Middle frontal gyrus (tissue), 1 donor: ENCODE data around the gene GAD1.

ENCODE experiments used
- DNase-seq: peaks from one replicate; pipeline ENCODE4 v3.0.0-alpha.2; 2015; ENCODE audit warnings: low spot score; ENCODE audit errors: extremely low spot score

Gene GAD1

GRCh38 chr2:170845343-170845742 lies 28.7 kb downstream of the GAD1 start:
- no peak for DNase-seq

DNA sequence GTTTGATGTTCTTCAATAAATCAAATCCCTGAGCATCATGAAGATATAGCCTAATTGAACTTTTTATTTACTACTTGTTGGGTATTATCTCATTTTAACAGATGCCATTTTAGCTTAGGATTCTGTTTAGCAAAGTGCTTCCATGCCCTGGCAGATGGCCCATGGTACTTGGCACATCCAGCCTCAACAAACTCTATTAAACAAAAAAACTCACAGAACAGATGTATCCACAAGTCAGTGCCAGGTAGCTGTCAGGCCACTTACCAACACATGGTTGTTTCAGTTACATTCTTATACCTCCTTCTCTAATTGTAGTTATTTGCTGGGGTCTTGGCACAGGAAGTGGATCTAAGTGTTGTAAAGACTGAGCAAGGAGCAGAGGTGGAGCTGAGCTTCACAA lies 29.6 kb downstream of the GAD1 start:
- DNase-seq, result no peak

DNA sequence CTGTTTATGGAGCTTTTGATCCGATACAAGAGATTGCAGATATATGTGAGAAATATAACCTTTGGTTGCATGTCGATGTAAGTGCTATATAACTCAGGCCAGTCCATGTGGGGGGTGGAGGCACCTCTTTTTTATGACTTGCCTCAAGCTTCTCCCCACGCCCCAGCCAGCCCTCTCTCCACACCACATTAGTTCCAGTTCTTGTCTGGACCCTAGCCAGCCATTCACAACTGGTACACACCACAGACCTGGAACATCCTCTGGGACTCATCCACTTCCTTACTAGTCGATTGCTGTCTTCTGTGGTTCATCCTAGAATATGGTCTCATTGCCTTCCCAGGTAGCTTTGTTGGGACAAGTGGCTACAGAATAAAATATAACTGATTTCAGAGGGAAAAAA lies 31.0 kb downstream of the GAD1 start:
- DNase-seq, result no peak

DNA sequence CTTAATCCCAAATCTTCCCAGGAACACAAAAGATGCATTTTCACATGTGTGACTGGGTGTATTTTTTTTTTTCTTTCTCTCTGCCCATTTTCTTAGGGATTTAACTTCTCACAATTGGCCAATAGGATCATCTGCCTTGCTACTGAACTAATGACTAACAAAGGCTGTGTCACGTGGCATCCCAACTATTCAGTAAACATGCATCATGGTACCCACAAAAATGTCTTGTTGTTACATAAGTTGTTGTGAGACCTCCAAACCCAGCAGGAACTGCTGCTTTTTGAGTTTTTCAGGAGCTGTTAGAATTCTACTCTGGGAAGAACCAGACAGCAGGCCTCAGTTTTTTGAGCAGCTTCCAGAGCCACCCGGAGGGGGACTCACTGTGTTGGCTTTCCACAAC lies 31.9 kb downstream of the GAD1 start:
- no peak for DNase-seq

- DNase-seq, result no peak
These were observed 33.6 kb downstream of the GAD1 start for GRCh38 chr2:170850251-170850650.

DNA sequence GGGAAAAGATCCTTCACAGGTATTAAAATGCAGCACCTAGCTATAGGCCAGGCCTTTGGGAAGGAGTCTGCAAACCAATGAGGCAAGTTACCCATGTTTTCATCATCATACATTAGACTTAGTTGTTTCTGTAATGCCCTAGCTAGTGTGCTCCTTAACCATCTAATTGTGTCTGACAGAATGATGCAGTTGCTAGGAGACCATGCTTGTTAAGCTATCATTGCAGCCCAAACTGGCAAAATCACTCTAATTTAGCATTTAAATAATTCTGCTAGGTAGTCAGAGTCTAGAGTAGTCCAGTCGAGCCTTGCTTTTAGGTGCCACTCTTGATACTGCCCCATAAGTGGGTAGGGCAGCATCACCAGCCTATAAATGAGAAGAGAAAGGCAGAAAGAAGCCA lies 34.9 kb downstream of the GAD1 start:
- DNase-seq, result no peak

DNA sequence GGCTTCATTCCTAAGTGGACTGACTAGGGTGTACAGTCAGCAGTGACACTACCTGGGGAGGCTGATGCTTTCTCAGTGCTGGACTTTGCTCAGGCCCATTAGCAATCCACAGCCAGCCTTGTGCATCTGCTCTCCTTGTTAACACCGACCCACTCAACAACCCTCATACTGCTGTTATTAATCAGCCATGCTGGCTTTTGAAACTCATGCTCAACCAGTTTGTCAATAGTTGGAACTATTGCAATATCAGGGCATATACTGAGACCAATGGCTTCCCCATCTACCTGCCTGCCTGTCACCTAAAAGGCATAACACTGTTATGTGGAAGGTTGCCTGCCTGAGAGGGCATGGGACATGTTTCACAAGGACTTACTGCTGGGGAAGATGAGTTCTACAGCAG lies 39.4 kb downstream of the GAD1 start:
- no peak for DNase-seq

- no peak for DNase-seq
These were observed 45.7 kb downstream of the GAD1 start for GRCh38 chr2:170862286-170862902.

GRCh38 chr2:170863087-170863486 lies 46.4 kb downstream of the GAD1 start:
- no peak for DNase-seq

DNA sequence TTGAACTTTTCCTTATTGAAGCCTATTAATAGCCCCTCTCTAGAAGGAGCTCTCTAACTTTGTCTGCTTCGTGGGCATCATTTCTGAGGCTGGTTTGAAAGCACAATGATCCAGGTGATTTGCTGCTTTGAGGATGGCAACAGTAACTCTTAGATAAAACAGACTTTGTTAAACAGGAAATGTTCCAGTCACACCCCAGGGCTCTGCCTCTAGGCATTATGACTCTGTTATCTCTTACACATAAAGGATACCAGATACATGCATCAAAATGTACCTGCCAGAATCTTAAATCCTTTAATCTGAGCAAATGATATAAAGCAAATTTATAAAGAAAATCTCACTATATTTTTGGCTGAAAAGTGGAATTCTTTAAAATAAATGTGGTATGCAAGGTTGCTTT lies 52.3 kb downstream of the GAD1 start:
- DNase-seq, result no peak

GRCh38 chr2:170869461-170869860 lies 52.8 kb downstream of the GAD1 start:
- no peak for DNase-seq

- DNase-seq, result peak; percentile 38
These were observed 56.5 kb downstream of the GAD1 start for GRCh38 chr2:170873035-170873692.

DNA sequence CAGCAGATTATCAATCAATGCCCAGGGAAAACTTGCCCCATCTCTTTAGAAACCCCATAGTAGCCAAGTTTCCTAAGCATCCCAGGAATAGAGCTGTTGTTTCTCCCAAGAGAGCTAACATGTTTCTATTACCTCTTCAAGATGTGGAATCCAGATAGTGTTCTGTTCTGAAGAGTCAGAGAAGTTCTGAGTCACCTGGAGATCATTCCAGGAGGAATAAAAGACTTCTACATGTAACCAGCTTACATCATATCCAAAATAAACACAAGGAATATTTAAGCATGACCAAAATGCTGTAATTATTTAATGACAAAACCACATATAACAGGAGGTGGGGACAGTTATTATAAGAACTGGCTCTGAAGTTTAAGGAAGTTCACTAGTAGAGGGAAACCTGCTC lies 61.4 kb downstream of the GAD1 start:
- DNase-seq, result no peak

DNA sequence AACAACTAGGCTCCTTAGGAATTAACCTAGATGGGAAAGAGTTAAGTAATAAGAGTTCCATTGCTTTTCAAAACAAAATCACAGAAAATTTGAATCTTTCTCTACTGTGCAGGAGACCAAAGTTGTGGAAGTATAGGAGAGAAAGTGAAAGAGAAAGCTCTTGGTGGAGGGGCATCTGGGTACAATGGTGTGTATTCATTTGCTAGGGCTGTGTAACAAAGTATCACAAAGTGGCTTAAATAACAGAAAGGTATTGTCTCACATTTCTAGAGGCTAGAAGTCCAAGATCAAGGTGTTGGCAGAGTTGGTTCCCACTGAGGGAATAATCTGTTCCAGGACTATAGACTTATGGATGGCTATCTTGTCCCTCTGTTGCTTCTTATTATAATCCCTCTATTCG lies 61.8 kb downstream of the GAD1 start:
- no peak for DNase-seq

DNA sequence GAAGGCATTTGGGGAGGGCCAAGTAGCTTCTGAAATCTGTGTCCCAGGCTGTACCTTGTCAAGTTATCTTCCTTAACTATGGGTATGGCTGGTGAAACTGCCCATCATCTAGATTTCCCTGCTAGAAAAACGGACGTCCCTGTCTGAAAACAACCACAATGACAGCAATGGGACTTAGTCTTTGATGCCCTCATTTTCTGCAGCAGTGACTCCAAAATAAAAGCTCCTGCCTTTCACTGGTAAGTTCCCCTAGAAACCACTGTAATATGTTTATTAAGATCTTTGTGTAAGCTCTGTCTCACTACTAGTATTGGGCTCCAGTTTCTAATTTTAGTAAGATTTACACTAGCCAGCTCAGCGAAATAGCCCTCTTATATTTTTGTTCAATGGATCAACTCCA lies 65.2 kb downstream of the GAD1 start:
- DNase-seq, result no peak

DNA sequence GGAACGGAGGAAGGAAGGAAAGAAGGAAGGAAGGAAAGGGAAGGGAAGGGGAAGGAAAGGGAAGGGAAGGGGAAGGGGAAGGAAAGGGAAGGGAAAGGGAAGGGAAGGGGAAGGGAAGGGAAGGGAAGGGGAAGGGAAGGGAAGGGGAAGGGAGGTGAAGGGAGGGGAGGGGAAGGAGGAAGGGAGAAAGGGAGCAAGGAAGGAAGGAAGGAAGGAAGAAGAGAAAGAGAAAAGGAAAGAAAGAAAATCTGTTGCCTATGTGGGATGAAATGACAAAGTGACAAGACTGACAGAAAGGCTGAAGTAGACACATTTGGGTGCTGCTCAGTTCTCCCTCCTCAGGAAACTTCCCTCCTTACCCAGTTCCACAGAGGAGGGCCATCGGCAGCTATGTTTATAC lies 66.1 kb downstream of the GAD1 start:
- no peak for DNase-seq

DNA sequence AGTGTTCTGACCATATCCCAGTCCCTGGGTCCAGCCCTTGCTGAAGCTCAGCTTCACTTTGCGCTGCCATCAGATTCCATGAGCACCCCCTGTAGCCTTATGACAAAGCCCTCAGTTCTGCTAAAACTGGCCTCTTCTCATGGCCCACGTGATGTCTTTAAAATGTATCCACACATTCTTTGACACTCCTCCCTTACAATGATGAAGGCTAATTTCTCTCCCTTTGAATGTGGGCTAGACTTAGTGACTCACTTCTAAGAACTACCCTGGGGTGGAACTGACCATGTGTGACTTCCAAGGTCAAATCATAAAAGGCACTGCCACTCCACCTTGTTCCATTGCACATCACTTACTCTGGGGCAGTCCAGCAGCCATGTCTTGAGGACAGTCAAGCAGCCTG lies 67.0 kb downstream of the GAD1 start:
- no peak for DNase-seq

- DNase-seq, result no peak
These were observed 68.6 kb downstream of the GAD1 start for GRCh38 chr2:170885130-170885791.

DNA sequence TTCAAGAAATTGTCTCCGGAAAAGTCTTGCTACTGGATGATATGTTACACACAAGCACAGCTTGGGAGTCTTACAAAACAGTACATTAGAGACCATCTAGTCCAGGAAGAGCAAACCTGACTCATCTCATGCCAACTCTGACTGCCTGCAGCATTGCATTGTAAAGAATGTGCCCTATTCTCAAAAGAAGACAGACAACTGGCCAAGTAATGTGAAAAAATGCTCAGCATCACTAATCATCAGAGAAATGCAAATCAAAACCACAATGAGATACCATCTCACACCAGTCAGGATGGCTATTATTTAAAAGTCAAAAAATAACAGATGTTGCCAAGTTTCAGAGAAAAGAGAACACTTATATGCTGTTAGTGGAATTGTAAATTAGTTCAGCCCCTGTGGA lies 69.7 kb downstream of the GAD1 start:
- DNase-seq, result no peak

DNA sequence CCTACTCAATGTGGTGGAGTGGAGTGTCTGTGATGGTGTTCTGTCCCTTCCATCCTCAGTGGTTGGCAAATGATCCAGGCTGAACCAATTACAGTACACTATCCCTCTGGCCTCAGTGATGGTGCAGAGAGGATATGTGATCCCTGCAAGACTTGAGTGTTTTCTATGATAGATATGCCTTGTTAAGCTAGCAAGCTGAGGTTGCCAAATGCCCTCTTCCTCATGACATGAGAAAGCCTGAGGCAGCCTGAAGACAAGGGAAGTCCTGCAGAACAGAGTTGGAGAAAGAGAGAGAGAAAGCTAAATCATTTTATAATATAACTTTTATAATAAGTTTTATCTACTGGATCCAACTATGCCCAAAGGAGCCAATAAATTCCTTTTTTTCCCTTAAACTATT lies 70.8 kb downstream of the GAD1 start:
- no peak for DNase-seq

GRCh38 chr2:170887896-170888295 lies 71.2 kb downstream of the GAD1 start:
- DNase-seq, result no peak

- DNase-seq, result no peak
These were observed 75.2 kb downstream of the GAD1 start for GRCh38 chr2:170891893-170892292.

- no peak for DNase-seq
These were observed 75.8 kb downstream of the GAD1 start for GRCh38 chr2:170892391-170892951.
